Activated T-helper 9 cell treated with anti-CD3 and anti-CD28 coated beads, Interleukin-2, amount 50 U/mL, for 16 hours (primary cell): Measurements from ENCODE around the gene NDST3.

Source experiments
- DNase-seq: peaks from one replicate; pipeline ENCODE4 v3.0.0-alpha.2; 2020; ENCODE audit warnings: low read depth

Gene NDST3

GRCh38 chr4:118081434-118081833 is 47.1 kb downstream of the NDST3 start:
- DNase-seq, result no peak

GRCh38 chr4:118082182-118082581 is 47.9 kb downstream of the NDST3 start:
- DNase-seq, result no peak

GRCh38 chr4:118085700-118086099 is 51.4 kb downstream of the NDST3 start:
- DNase-seq, result no peak

GRCh38 chr4:118086344-118086743 is 52.1 kb downstream of the NDST3 start:
- no peak for DNase-seq

GRCh38 chr4:118087366-118087765 is 53.1 kb downstream of the NDST3 start:
- DNase-seq, result no peak

- no peak for DNase-seq
Observed at GRCh38 chr4:118099106-118099505, 64.8 kb downstream of the NDST3 start.

- DNase-seq, result no peak
Observed at GRCh38 chr4:118102195-118102594, 67.9 kb downstream of the NDST3 start.

- DNase-seq, result no peak
Observed at GRCh38 chr4:118112117-118113046, 78.1 kb downstream of the NDST3 start.

- no peak for DNase-seq
Observed at GRCh38 chr4:118113220-118113619, 78.9 kb downstream of the NDST3 start.

- no peak for DNase-seq
Observed at GRCh38 chr4:118114720-118115119, 80.4 kb downstream of the NDST3 start.

GRCh38 chr4:118120120-118120760 is 86.0 kb downstream of the NDST3 start:
- DNase-seq, result no peak

GRCh38 chr4:118124997-118125396 is 90.7 kb downstream of the NDST3 start:
- no peak for DNase-seq

- DNase-seq, result no peak
Observed at GRCh38 chr4:118139241-118139640, 105.0 kb downstream of the NDST3 start.

GRCh38 chr4:118141240-118141639 is 107.0 kb downstream of the NDST3 start:
- no peak for DNase-seq

- no peak for DNase-seq
Observed at GRCh38 chr4:118154649-118155048, 120.4 kb downstream of the NDST3 start.

GRCh38 chr4:118155516-118155915 is 121.2 kb downstream of the NDST3 start:
- no peak for DNase-seq

- DNase-seq, result no peak
Observed at GRCh38 chr4:118158763-118159375, 124.6 kb downstream of the NDST3 start.

- DNase-seq, result no peak
Observed at GRCh38 chr4:118167306-118167705, 133.0 kb downstream of the NDST3 start.

- DNase-seq, result no peak
Observed at GRCh38 chr4:118171381-118171780, 137.1 kb downstream of the NDST3 start.

GRCh38 chr4:118173126-118173525 is 138.8 kb downstream of the NDST3 start:
- no peak for DNase-seq

GRCh38 chr4:118173956-118174725 is 139.9 kb downstream of the NDST3 start:
- DNase-seq, result no peak

GRCh38 chr4:118175506-118175905 is 141.2 kb downstream of the NDST3 start:
- DNase-seq, result no peak
